ENCODE results near the gene ACIN1. TPM values are rescaled to one million over a fixed set of nuclear protein-coding genes. Genes with fewer than 3 reads are reported as not detected.

The ACIN1 gene
- total and polyA plus RNA-seq, 2 of the 13 experiments (the other 11 are each of a cell fraction or from before 2014, with no cell fraction given), result 165 to 183 TPM

- TF ChIP-seq E2F1 (CRISPR knock-in tag; IDR thresholded peaks at IDR 0.05) (no peak), ZNF557 (CRISPR knock-in tag; IDR thresholded peaks at IDR 0.05) (no peak), NFE2L2 (IDR thresholded peaks at IDR 0.05; ENCODE audit: low read length) (no peak)
Measured at GRCh38 chr14:23066368-23066767, 28.6 kb downstream of the ACIN1 start (continued).

GRCh38 chr14:23063601-23064000, 31.3 kb downstream of the ACIN1 start:
- POLR2A ChIA-PET, result interaction anchor here (2.1 to 2.4 kb wide), 2 partner anchors 32 to 57 kb away, joined by 10 to 19 read pairs; partner anchors contain the start of genes ACIN1 and C14orf119
- ATAC-seq, result no peak

More at GRCh38 chr14:23063601-23064000, 31.3 kb downstream of the ACIN1 start:
- no peak overlapping the region for H3K9ac ChIP-seq (ENCODE audit: insufficient read depth, low read depth, low read length)
- no peak overlapping the region for H3K4me2 ChIP-seq (ENCODE audit: low read depth, low read length)
- peaks cover 17% of the 10 kb centered on the region for H4K20me1 ChIP-seq (ENCODE audit: insufficient read depth, low read length)
- H3K27ac ChIP-seq (ENCODE audit: extremely low read length, insufficient read depth, low read length), result no peak overlapping the region
- in situ Hi-C loops (cut with HindIII; ENCODE audit: extremely low pct_ligation_motif_present, low pct_unique_long_range_greater_than_20kb) (no loop called here), intact Hi-C loops (cut with micrococcal nuclease; ENCODE audit: unreplicated experiment) (no loop called here)
- no peaks in the 10 kb centered on the region for H3K9me3 ChIP-seq (ENCODE audit: low read length)
- BruUV-seq (replicated peaks), result no TSS peak
- CTCF ChIA-PET (ENCODE audit: low intra/inter-chr PET ratio, low total read pairs), result no interaction called here
- TF ChIP-seq MTERF4 (CRISPR knock-in tag; IDR thresholded peaks at IDR 0.05), result 0 out of 2 replicates have a peak, but pooled peaks have one; percentile 5
- peak in 1 of 2 experiments; percentile 15; a peak in 1 of 4 replicates for TF ChIP-seq POLR2A (IDR thresholded peaks at IDR 0.05; ENCODE audit: insufficient read depth in 1 of 2, low read depth in 2 of 2, low read length in 2 of 2)
- TF ChIP-seq THYN1 (CRISPR knock-in tag; IDR thresholded peaks at IDR 0.05; ENCODE audit: borderline replicate concordance, low read depth), result no peak
- 95% methylated on average over 5 of the region's 5 CpGs for WGBS (ENCODE audit: low lambda C conversion rate)
- no peak for FAIRE-seq
- H3K36me3 ChIP-seq (replicated peaks in 1 of 2; ENCODE audit: control insufficient read depth in 1 of 2, insufficient read depth in 2 of 2, low read length in 2 of 2), result peaks cover 74 to 88% of the 10 kb centered on the region in 2 experiments
- no peak overlapping the region for H3K4me3 ChIP-seq (replicated peaks in 1 of 3; ENCODE audit: insufficient read depth in 1 of 3, low read depth in 2 of 3, low read length in 3 of 3)
- DNase-seq (ENCODE audit: low spot score), result no peak
- no peak overlapping the region for H2AFZ ChIP-seq (ENCODE audit: low read length)
- no peaks in the 10 kb centered on the region for H3K27me3 ChIP-seq (ENCODE audit: control insufficient read depth in 1 of 2, insufficient read depth in 2 of 2, low read length in 2 of 2)
- peaks cover 15% of the 10 kb centered on the region for H3K4me1 ChIP-seq (ENCODE audit: insufficient read depth, low read length)
- peaks cover 21% of the 10 kb centered on the region for H3K79me2 ChIP-seq (ENCODE audit: insufficient read depth, low read length)

Measured in HepG2 (cell line).